ENCODE measurements around the gene SLC24A4.

Gene SLC24A4

GRCh38 chr14:92368001-92368400, 45.0 kb downstream of the SLC24A4 start:
- no peak for DNase-seq (ENCODE audit: low read depth)

GRCh38 chr14:92369097-92369496, 46.1 kb downstream of the SLC24A4 start:
- DNase-seq (ENCODE audit: low read depth) = no peak

- DNase-seq (ENCODE audit: low read depth) = no peak
These were observed 49.3 kb downstream of the SLC24A4 start for GRCh38 chr14:92372230-92372629.

GRCh38 chr14:92373336-92373735, 50.4 kb downstream of the SLC24A4 start:
- DNase-seq (ENCODE audit: low read depth) = no peak

GRCh38 chr14:92380131-92380530, 57.2 kb downstream of the SLC24A4 start:
- no peak for DNase-seq (ENCODE audit: low read depth)

- DNase-seq (ENCODE audit: low read depth) = no peak
These were observed 57.6 kb downstream of the SLC24A4 start for GRCh38 chr14:92380582-92380981.

- no peak for DNase-seq (ENCODE audit: low read depth)
These were observed 59.7 kb downstream of the SLC24A4 start for GRCh38 chr14:92382677-92383076.

GRCh38 chr14:92383805-92384204, 60.8 kb downstream of the SLC24A4 start:
- DNase-seq (ENCODE audit: low read depth) = no peak

GRCh38 chr14:92384461-92385133, 61.6 kb downstream of the SLC24A4 start:
- DNase-seq (ENCODE audit: low read depth) = no peak

GRCh38 chr14:92385561-92385960, 62.6 kb downstream of the SLC24A4 start:
- DNase-seq (ENCODE audit: low read depth) = no peak

GRCh38 chr14:92386165-92386564, 63.2 kb downstream of the SLC24A4 start:
- DNase-seq (ENCODE audit: low read depth) = no peak

GRCh38 chr14:92386637-92387036, 63.7 kb downstream of the SLC24A4 start:
- no peak for DNase-seq (ENCODE audit: low read depth)

GRCh38 chr14:92387578-92387977, 64.6 kb downstream of the SLC24A4 start:
- DNase-seq (ENCODE audit: low read depth) = no peak

- no peak for DNase-seq (ENCODE audit: low read depth)
These were observed 66.7 kb downstream of the SLC24A4 start for GRCh38 chr14:92389598-92390158.

GRCh38 chr14:92391726-92392125, 68.8 kb downstream of the SLC24A4 start:
- DNase-seq (ENCODE audit: low read depth) = no peak

- DNase-seq (ENCODE audit: low read depth) = no peak
These were observed 69.7 kb downstream of the SLC24A4 start for GRCh38 chr14:92392711-92393110.

GRCh38 chr14:92397150-92397952, 74.4 kb downstream of the SLC24A4 start:
- DNase-seq (ENCODE audit: low read depth) = peak; percentile 24

GRCh38 chr14:92397953-92398564, 75.1 kb downstream of the SLC24A4 start:
- DNase-seq (ENCODE audit: low read depth) = no peak

- no peak for DNase-seq (ENCODE audit: low read depth)
These were observed 76.1 kb downstream of the SLC24A4 start for GRCh38 chr14:92398888-92399636.

- no peak for DNase-seq (ENCODE audit: low read depth)
These were observed 77.8 kb downstream of the SLC24A4 start for GRCh38 chr14:92400579-92401444.

- DNase-seq (ENCODE audit: low read depth) = no peak
These were observed 78.6 kb downstream of the SLC24A4 start for GRCh38 chr14:92401561-92401960.

All from non-pigmented ciliary epithelial cell (primary cell).